Brain microvascular endothelial cell (primary cell): ENCODE results near the gene FAM240A.

Experiments used
- DNase-seq: peaks from one replicate; pipeline ENCODE4 v3.0.0-alpha.2; 2020
- H3K27ac ChIP-seq: fragments of 250-450 bp; sonication (Bioruptor Pico); 2 replicates; pipeline ENCODE4 v1.5.1; 2020; ENCODE audit warnings: mild to moderate bottlenecking, moderate library complexity
- H3K27me3 ChIP-seq: fragments of 250-450 bp; sonication (Bioruptor Pico); replicated peaks from 2 replicates; pipeline ENCODE4 v1.5.1; 2020; ENCODE audit warnings: mild to moderate bottlenecking
- H3K36me3 ChIP-seq: fragments of 250-450 bp; sonication (Bioruptor Pico); replicated peaks from 2 replicates; pipeline ENCODE4 v1.5.1; 2020; ENCODE audit warnings: mild to moderate bottlenecking
- H3K4me3 ChIP-seq: 2 replicates; pipeline ENCODE4 v1.5.1; 2011; ENCODE audit warnings: low read depth, mild to moderate bottlenecking, control low read depth, low read length, moderate library complexity
- in situ Hi-C: cut with HindIII; loops from 2 replicates; pipeline ENCODE4 v1.10.0; 2017; ENCODE audit warnings: low sequenced_read_pairs, low pct_ligation_motif_present
- TF ChIP-seq, protein P1 (sequence below): IDR thresholded peaks from 2 replicates; pipeline ENCODE4 v1.5.1; 2011; ENCODE audit warnings: low read depth, mild to moderate bottlenecking, moderate library complexity, low read length, control low read depth, inconsistent platforms; ENCODE audit errors: missing control alignments

Gene FAM240A

DNA sequence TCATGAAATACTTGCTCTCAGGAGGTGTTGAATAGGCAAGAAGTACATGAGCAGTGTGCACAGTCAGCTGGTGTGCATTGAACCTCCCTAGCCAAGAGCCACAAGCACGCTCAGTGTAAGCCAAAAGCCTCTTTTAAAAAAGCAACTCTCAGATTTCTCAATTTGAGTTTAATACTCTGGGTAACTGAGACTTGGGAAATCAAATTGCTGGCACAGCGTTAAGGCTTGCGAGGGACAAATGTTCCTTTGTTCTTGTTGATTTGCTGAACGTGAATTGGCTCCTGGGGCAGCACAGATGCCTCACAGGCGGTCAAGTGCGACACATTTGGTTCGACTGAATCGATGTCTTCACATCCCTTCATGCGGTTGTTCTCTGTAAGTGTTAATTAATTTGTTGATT lies at the start of gene FAM240A:
FAM240A (plus strand) TSS at position 202 of the 400 bp plus-strand sequence; CDS start at position 361, 159 bp downstream.
- no peak within 1 kb of the TSS for H3K27ac ChIP-seq
- in situ Hi-C loops = no loop called here
- no peaks in the 10 kb centered on the region for H3K36me3 ChIP-seq
- TF ChIP-seq, protein P1, sequence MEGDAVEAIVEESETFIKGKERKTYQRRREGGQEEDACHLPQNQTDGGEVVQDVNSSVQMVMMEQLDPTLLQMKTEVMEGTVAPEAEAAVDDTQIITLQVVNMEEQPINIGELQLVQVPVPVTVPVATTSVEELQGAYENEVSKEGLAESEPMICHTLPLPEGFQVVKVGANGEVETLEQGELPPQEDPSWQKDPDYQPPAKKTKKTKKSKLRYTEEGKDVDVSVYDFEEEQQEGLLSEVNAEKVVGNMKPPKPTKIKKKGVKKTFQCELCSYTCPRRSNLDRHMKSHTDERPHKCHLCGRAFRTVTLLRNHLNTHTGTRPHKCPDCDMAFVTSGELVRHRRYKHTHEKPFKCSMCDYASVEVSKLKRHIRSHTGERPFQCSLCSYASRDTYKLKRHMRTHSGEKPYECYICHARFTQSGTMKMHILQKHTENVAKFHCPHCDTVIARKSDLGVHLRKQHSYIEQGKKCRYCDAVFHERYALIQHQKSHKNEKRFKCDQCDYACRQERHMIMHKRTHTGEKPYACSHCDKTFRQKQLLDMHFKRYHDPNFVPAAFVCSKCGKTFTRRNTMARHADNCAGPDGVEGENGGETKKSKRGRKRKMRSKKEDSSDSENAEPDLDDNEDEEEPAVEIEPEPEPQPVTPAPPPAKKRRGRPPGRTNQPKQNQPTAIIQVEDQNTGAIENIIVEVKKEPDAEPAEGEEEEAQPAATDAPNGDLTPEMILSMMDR = no peak
- DNase-seq = no peak
- H3K4me3 ChIP-seq = no peak within 1 kb of the TSS
- H3K27me3 ChIP-seq = peaks cover 4% of the 10 kb centered on the region

DNA sequence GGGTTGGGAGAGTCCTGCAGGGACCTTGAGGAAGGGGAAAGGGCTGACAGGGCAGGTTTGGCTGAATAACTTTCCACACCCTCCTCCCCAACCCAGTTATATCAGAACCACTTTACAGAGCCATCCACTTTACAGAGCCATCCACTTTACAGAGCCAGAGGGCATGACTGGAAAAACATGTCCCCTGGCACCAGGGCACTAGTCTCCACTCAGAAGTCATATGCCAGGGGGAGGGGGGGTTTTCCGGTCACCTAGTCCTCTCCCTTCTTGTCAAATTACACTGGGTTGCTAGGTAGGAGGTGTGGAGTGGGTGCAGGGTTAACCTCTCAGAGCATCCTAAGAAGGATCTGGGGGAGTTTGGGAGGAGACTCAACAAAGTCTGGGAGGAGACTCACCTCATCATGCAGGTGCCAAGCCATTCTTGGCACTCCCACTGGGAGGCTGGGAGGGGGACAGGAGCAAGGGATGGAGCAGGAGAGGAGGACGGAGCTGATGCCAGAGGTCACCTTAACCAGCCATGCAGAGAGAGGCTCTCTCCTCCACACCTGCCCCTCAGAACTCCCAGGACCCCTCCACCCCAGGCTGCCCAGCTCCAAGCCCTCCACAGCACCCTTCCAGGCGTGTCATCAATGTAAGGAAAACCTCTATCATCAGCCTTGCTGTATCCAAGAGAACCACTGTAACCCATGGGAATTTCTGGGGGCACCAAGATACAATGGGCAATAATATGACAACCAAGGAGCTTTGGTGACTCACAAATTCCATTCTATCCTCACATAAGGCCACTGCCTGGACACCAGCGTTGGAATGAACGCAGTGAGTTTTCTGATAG lies 47.9 kb upstream of the FAM240A start:
- TF ChIP-seq, protein P1 = no peak
- Histone ChIP-seq H3K4me3 (no peak overlapping the region), H3K36me3 (no peaks in the 10 kb centered on the region), H3K27ac (no peak overlapping the region), H3K27me3 (no peaks in the 10 kb centered on the region)
- in situ Hi-C loops = no loop called here
- DNase-seq = no peak

DNA sequence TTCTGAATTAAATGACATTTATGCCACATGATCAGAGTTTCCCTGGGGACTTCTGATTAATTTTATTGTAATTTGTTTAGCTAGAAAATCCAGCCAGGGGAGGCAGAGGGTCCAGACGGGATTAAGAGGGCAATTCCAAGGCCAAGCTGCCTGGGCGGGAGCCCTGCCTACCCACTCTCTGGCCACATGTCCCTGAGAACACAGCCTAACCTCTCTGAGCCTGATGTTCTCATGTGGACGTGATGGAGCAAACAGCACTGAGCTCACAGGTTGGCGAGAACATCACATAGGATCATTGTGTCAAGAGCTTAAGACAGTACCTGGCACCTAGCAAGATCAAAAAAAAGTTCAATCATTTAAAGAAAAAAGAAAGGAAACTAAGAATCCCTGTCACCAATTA lies 47.2 kb upstream of the FAM240A start:
- Histone ChIP-seq H3K4me3 (no peak overlapping the region), H3K36me3 (no peaks in the 10 kb centered on the region), H3K27me3 (no peaks in the 10 kb centered on the region), H3K27ac (no peak overlapping the region)
- no peak for DNase-seq
- in situ Hi-C loops = no loop called here
- TF ChIP-seq, protein P1 = no peak

DNA sequence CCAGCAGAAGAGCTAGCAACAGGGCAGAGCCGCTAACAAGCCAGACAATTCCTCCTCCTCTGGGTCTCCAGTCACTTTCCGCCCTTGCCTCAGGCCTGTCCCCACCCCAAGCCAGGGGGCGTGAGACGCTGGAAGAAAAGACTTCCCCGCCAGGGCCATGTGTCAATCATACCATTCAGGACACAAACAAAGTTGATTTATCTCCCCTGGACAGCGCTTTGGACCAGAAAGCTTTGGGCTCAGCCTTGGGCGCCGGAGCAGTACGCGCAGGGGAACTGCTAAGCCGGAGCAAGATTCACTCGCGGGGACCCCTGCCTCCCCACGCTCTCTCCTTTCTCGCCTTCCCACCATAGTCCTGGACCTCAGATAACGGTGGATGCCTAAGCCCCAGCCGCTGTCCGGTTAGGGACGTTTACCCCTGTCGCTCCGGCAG lies 46.7 kb upstream of the FAM240A start:
- H3K36me3 ChIP-seq = no peaks in the 10 kb centered on the region
- in situ Hi-C loops = no loop called here
- TF ChIP-seq, protein P1 = peak; percentile 23
- H3K27ac ChIP-seq = peak overlapping the region; percentile 44
- no peaks in the 10 kb centered on the region for H3K27me3 ChIP-seq
- peak overlapping the region; percentile 60 for H3K4me3 ChIP-seq
- no peak for DNase-seq

DNA sequence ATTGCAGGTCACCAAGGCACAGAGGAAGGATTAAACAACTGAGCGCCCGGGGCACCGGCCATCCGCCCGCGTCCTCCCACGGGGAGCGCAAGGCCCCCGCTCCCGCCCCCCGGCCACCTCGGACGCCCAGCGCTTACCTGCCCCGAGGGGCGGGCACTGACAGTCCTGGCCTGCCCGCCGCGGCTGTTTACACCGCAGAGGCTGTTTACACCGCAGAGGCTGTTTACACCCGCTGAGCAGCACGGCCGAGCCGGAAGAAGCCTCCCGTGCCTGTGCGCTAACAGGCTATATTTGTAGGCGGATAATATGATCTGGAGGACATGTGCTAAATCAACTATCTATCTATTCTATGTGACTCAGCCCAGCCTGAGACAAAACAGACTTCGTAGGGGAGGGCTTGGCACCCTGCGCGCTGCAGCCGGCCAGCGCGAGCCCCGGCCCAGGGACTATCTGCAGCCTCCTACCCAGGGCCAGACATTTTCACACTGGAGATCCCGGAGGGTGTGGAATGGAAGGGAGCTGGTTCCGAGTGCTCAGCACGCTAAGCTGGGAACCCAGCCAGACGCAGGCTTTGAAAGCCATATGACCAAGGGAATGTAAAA lies 46.2 kb upstream of the FAM240A start, which contains the start of gene LRRC2:
LRRC2 (minus strand) TSS at position 263 of the 602 bp plus-strand sequence. CDS start 14,711 bp downstream, outside the sequence.
- Histone ChIP-seq H3K4me3 (peak within 1 kb of the TSS; percentile 60), H3K27ac (peak within 1 kb of the TSS; percentile 44)
- peak; percentile 67 for DNase-seq

More for the DNA sequence above, 46.2 kb upstream of the FAM240A start, which contains the start of gene LRRC2:
- in situ Hi-C loops = no loop called here
- no peaks in the 10 kb centered on the region for H3K27me3 ChIP-seq
- no peaks in the 10 kb centered on the region for H3K36me3 ChIP-seq
- TF ChIP-seq, protein P1 = no peak
